ENCODE results near the gene CASP4.

GRCh38 chr11:105000797-105001196 is 32.4 kb upstream of the CASP4 start:
- TF ChIP-seq GATA3 (IDR thresholded peaks at IDR 0.05; ENCODE audit: low read depth, low read length) (no peak), GATA2 (IDR thresholded peaks at IDR 0.05; ENCODE audit: low read depth, low read length) (no peak)

All from SH-SY5Y (cell line).